PFSK-1 (cell line): Measurements from ENCODE around the gene SLC25A2.

Experiments
- FOXP2 ChIP-seq: optimal IDR thresholded peaks from 2 replicates; pipeline ENCODE3; 2011; ENCODE audit warnings: borderline replicate concordance, control low read depth, inconsistent platforms; ENCODE audit not compliant: insufficient read depth; ENCODE audit errors: extremely low read length, extremely low read depth
- POLR2AphosphoS5 ChIP-seq: IDR thresholded peaks from 2 replicates; pipeline ENCODE4 v1.6.1; 2012; ENCODE audit warnings: low read depth, mild to moderate bottlenecking, control low read depth, low read length, moderate library complexity
- SIN3A ChIP-seq: IDR thresholded peaks from 2 replicates; pipeline ENCODE4 v1.6.1; 2012; ENCODE audit warnings: mild to moderate bottlenecking, low read length, moderate library complexity, borderline replicate concordance; ENCODE audit not compliant: insufficient read depth
- TAF1 ChIP-seq: IDR thresholded peaks from 2 replicates; pipeline ENCODE4 v1.6.1; 2012; ENCODE audit warnings: low read length, control low read depth, borderline replicate concordance; ENCODE audit not compliant: insufficient read depth
- TF ChIP-seq, protein P1 (sequence below), 2 experiments: IDR thresholded peaks; 2 replicates each; pipeline versions ENCODE4 v1.6.1 to v1.8.0; 2011 to 2012; ENCODE audit warnings: low read depth in 2 of 2, low read length in 2 of 2, control low read depth in 1 of 2, inconsistent platforms in 1 of 2, mild to moderate bottlenecking in 1 of 2, moderate library complexity in 1 of 2; ENCODE audit not compliant: insufficient read depth in 1 of 2

SLC25A2 gene

DNA sequence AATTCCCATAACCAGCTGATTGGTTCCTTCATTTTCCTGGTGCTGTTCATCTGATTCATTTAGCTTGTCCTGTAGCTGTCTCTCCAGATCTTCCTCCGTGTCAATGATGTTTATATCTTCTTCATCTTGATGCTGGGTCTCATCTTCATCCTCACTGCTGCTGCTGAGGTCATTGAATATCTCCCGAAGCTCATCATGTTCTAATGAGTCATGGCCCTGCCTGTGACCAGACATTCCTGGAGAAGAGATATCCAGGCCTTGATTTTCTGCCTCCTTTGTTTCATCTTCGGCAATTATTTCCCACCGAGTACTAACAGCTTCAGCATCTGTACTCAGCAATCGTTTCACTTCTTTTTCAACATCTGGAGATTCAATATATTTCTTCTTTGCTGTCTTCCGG lies 15.4 kb upstream of the SLC25A2 start:
- no peak for TF ChIP-seq FOXP2
- TF ChIP-seq, protein P1, sequence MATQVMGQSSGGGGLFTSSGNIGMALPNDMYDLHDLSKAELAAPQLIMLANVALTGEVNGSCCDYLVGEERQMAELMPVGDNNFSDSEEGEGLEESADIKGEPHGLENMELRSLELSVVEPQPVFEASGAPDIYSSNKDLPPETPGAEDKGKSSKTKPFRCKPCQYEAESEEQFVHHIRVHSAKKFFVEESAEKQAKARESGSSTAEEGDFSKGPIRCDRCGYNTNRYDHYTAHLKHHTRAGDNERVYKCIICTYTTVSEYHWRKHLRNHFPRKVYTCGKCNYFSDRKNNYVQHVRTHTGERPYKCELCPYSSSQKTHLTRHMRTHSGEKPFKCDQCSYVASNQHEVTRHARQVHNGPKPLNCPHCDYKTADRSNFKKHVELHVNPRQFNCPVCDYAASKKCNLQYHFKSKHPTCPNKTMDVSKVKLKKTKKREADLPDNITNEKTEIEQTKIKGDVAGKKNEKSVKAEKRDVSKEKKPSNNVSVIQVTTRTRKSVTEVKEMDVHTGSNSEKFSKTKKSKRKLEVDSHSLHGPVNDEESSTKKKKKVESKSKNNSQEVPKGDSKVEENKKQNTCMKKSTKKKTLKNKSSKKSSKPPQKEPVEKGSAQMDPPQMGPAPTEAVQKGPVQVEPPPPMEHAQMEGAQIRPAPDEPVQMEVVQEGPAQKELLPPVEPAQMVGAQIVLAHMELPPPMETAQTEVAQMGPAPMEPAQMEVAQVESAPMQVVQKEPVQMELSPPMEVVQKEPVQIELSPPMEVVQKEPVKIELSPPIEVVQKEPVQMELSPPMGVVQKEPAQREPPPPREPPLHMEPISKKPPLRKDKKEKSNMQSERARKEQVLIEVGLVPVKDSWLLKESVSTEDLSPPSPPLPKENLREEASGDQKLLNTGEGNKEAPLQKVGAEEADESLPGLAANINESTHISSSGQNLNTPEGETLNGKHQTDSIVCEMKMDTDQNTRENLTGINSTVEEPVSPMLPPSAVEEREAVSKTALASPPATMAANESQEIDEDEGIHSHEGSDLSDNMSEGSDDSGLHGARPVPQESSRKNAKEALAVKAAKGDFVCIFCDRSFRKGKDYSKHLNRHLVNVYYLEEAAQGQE (IDR thresholded peaks at IDR 0.05; ENCODE audit: insufficient read depth in 1 of 2, low read depth in 2 of 2, low read length in 2 of 2), result no peak
- TF ChIP-seq POLR2AphosphoS5, result no peak
- TF ChIP-seq TAF1, result no peak
- TF ChIP-seq SIN3A, result no peak

DNA sequence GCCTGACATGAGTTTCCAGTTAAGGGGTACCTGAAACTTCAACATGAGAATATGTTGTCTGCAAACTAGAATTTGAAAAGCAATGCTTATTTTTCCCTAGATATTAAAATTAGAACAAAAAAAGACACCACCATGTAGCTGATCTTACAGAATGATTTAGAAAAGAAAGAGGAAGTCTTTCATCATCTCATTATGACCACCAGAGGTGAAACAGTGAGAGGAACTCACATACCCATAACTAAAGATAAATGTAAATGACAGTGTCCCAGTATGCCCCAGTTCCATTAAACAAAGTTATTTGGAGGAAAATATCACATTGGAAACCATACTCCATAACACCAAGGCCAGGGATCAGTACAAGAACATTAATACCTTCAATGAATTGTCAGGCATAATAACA lies 9.9 kb upstream of the SLC25A2 start:
- TF ChIP-seq TAF1 (no peak), SIN3A (no peak), POLR2AphosphoS5 (no peak), FOXP2 (no peak)
- TF ChIP-seq, protein P1 (IDR thresholded peaks at IDR 0.05; ENCODE audit: insufficient read depth in 1 of 2, low read depth in 2 of 2, low read length in 2 of 2), result no peak

DNA sequence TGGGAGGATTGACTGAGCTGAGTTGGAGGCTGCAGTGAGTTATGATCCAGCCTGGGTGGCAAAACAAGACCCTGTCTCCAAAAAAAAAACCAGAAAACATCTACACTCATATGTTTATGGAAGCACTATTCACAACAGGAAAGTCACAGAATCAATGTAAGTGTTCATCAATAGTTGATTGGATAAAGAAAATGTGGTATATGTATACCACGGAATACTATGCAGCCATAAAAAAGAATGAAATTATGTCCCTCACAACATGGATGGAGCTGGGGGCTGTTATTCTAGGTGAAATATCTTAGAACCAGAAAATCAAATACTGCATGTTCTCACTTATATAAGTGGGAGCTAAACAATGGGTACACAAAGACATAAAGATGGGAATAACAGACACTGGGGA lies 2.8 kb upstream of the SLC25A2 start:
- no peak for TF ChIP-seq POLR2AphosphoS5
- TF ChIP-seq, protein P1 (IDR thresholded peaks at IDR 0.05; ENCODE audit: insufficient read depth in 1 of 2, low read depth in 2 of 2, low read length in 2 of 2), result no peak

DNA sequence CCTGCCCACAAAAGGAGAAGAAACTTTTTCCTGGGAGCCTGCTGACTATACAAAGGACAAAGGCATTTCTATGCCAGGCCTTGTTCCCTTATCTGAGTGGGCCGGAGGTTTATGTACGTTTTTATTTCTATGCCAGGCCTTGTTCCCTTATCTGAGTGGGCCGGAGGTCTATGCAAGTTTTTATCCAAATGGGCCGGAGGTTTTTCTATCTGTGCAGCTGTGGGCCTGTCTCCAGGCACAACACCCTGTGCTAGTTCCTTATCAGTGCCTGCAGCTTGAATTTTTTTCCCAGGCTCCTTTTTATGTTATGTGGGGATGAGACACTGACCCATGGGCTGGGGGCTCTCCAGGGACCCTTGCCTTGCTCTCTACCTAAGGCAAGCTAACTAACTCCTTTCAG lies 5.5 kb downstream of the SLC25A2 start:
- TF ChIP-seq, protein P1 (IDR thresholded peaks at IDR 0.05; ENCODE audit: insufficient read depth in 1 of 2, low read depth in 2 of 2, low read length in 2 of 2), result no peak
- TF ChIP-seq POLR2AphosphoS5 (no peak), TAF1 (no peak), FOXP2 (no peak), SIN3A (no peak)

DNA sequence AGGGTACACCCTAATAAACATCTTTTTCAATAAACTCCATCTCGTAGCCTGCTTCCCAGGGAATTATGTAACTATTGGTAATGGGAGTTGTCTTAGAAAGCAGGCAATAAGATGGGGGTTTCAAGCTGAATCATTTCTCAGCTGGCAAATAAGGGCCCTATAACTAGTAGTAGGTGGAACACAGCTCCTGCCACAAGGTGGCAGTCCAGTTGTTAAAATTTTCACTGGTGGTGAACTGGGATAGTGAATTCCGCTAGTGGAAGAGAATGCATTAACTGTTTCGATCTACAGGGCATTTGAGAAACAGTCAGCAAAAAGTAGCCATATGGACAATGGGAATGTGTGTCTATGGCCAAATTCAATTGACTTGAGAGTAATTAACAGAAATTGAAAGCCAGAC lies 30.9 kb downstream of the SLC25A2 start:
- TF ChIP-seq FOXP2 (no peak), POLR2AphosphoS5 (no peak), SIN3A (no peak), TAF1 (no peak)
- TF ChIP-seq, protein P1 (IDR thresholded peaks at IDR 0.05; ENCODE audit: insufficient read depth in 1 of 2, low read depth in 2 of 2, low read length in 2 of 2), result no peak
